Left lung (tissue), 10 donors: ENCODE measurements around the gene KRTAP4-1. TPM values are rescaled to one million over a fixed set of nuclear protein-coding genes. Genes with fewer than 3 reads are reported as not detected.
"Not testable (repeated sequence)": the region's sequence is repeated elsewhere in the genome, so short reads cannot be mapped to it uniquely, and the experiment has no call there.

ENCODE experiments used
- ATAC-seq: fragments of 200-7000 bp; cut with Tn5 transposase; one replicate; pipeline ENCODE4 v1.9.1; 2020; ENCODE audit warnings: moderate library complexity
- DNase-seq, 4 donors: peaks; one replicate each; pipeline ENCODE4 v3.0.0-alpha.2; 2013 to 2020
- H3K27ac ChIP-seq, 2 donors: fragments of 200-600 bp; sonication (generic) in 1 of 2; one replicate each; pipeline versions ENCODE4 v1.5.0 to v1.8.0; 2020 to 2021
- H3K27me3 ChIP-seq, 2 donors: fragments of 200-600 bp; sonication (generic) in 1 of 2; one replicate each; pipeline versions ENCODE4 v1.5.0 to v1.8.0; 2020 to 2021
- H3K36me3 ChIP-seq, 2 donors: fragments of 200-600 bp; sonication (generic) in 1 of 2; one replicate each; pipeline versions ENCODE4 v1.5.0 to v1.8.0; 2020 to 2021
- H3K4me1 ChIP-seq, 2 donors: fragments of 200-600 bp; one replicate each; pipeline ENCODE4 v1.8.0; 2021
- H3K4me3 ChIP-seq, 2 donors: fragments of 200-600 bp; sonication (generic) in 1 of 2; one replicate each; pipeline versions ENCODE4 v1.5.0 to v1.8.0; 2020 to 2021; ENCODE audit warnings: mild to moderate bottlenecking in 1 of 2
- H3K9me3 ChIP-seq, 2 donors: fragments of 200-600 bp; sonication (generic) in 1 of 2; one replicate each; pipeline versions ENCODE4 v1.5.0 to v1.8.0; 2020 to 2021
- intact Hi-C, 2 donors: fragments of 100-400 bp; cut with DNase I; formaldehyde crosslinking; loops; one replicate each; pipeline versions ENCODE4 v1.11.2 to v1.14.2; 2022
- polyA plus RNA-seq, 6 donors: library from polyadenylated mRNA; unstranded; fragments of 120-200 nt; gene quantifications; one replicate each; pipeline ENCODE4 v1.2.1, GENCODE V29; 2013; ENCODE audit not compliant: insufficient read length in 6 of 6
- total RNA-seq, 2 donors: library from RNA; stranded (reverse); fragmentation: NEBNext Ultra II Directional; extraction: Animal tissue kit (Norgen Biotek cat#: 25700); gene quantifications; one replicate each; pipeline ENCODE4 v1.2.1, GENCODE V29; 2021
- TF ChIP-seq, protein P1 (sequence below), 2 donors: fragments of 200-600 bp; sonication (generic) in 1 of 2; IDR thresholded peaks; one replicate each; pipeline versions ENCODE4 v1.5.0 to v1.8.0; 2021; ENCODE audit warnings: antibody characterized with exemption in 2 of 2
- donor health status: DM: no; HTN: yes; CAD: no.
- donor health status: DM: no; HTN: no; CAD: no.

Gene KRTAP4-1
- total and polyA plus RNA-seq, 8 donors = not detected

DNA sequence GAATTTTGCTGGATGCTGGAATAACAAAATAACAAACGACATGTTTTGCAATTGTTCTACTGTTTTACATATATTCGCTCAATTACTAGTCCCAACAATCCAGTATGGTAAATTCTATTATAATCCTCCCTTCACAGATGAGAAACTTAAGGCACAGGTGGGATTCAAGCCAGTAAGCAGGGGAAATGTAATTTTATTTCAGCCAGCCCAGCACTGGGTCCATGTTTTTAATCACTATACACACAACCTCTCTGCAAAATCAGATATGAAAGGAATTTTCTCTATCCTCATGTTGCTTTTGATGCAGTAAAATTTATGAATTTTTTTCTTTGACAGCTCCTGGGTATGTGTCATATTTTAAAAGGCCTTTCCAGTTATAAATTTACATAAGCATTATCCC, 39.5 kb downstream of the KRTAP4-1 start:
- DNase-seq = no peak
- H3K4me3 ChIP-seq = no peak overlapping the region
- H3K9me3 ChIP-seq = peaks cover 0 to 17% of the 10 kb centered on the region in 2 donors
- no peaks in the 10 kb centered on the region for H3K36me3 ChIP-seq
- intact Hi-C loops = no loop called here
- peaks cover 0 to 5% of the 10 kb centered on the region in 2 donors for H3K27me3 ChIP-seq
- TF ChIP-seq, protein P1, sequence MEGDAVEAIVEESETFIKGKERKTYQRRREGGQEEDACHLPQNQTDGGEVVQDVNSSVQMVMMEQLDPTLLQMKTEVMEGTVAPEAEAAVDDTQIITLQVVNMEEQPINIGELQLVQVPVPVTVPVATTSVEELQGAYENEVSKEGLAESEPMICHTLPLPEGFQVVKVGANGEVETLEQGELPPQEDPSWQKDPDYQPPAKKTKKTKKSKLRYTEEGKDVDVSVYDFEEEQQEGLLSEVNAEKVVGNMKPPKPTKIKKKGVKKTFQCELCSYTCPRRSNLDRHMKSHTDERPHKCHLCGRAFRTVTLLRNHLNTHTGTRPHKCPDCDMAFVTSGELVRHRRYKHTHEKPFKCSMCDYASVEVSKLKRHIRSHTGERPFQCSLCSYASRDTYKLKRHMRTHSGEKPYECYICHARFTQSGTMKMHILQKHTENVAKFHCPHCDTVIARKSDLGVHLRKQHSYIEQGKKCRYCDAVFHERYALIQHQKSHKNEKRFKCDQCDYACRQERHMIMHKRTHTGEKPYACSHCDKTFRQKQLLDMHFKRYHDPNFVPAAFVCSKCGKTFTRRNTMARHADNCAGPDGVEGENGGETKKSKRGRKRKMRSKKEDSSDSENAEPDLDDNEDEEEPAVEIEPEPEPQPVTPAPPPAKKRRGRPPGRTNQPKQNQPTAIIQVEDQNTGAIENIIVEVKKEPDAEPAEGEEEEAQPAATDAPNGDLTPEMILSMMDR (IDR thresholded peaks at IDR 0.05) = no peak
- H3K4me1 ChIP-seq = no peaks in the 10 kb centered on the region
- H3K27ac ChIP-seq = no peak overlapping the region
- no peak for ATAC-seq

DNA sequence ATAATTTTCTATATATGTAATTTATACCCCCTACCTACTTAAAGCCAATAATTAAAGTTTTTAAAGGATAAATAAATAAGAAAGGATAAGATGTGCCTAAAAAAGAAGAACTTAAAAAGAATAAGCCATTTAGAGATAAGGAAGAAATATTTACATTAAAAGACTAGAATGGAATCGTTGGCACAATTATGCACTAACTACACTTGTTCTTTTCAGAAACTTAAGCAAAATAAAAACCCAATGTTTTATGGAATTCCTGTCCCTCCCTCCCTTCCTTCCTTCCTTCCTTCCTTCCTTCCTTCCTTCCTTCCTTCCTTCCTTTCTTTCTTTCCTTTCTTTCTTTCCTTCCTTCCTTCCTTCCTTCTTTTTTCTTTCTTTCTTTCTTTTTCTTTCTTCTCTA, 39.9 kb downstream of the KRTAP4-1 start:
- no peaks in the 10 kb centered on the region for H3K36me3 ChIP-seq
- H3K4me1 ChIP-seq = no peaks in the 10 kb centered on the region
- TF ChIP-seq, protein P1 (IDR thresholded peaks at IDR 0.05) = no peak
- H3K27me3 ChIP-seq = peaks cover 0 to 5% of the 10 kb centered on the region in 2 donors
- intact Hi-C loops = no loop called here
- ATAC-seq (no peak), DNase-seq (no peak)
- no peak overlapping the region for H3K27ac ChIP-seq
- peaks cover 0 to 20% of the 10 kb centered on the region in 2 donors for H3K9me3 ChIP-seq
- no peak overlapping the region for H3K4me3 ChIP-seq

DNA sequence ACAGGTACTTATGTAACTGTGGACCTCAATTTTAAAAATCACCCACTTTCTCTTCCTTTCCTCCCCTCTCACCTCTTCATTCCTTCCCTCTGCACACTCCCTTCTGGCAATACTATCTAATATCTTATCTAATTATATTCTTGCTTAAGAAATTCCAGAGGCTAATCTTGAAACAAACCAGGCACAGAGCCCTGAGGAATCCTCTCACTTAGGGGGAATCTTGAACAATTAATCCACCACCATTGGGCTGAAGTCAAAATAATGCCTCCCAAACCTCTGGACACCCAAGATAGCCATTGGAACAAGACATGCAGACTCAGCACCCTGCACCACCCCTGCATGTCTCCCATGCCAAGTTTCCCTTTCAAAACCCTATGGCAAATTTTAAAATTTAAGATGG, 43.4 kb downstream of the KRTAP4-1 start:
- H3K36me3 ChIP-seq = no peaks in the 10 kb centered on the region
- H3K4me1 ChIP-seq = no peaks in the 10 kb centered on the region
- no peak overlapping the region for H3K4me3 ChIP-seq
- no peaks in the 10 kb centered on the region for H3K27me3 ChIP-seq
- no peak for ATAC-seq
- peaks cover 0 to 23% of the 10 kb centered on the region in 2 donors for H3K9me3 ChIP-seq
- no peak for DNase-seq
- H3K27ac ChIP-seq = no peak overlapping the region
- intact Hi-C loops = no loop called here
- TF ChIP-seq, protein P1 (IDR thresholded peaks at IDR 0.05) = no peak

DNA sequence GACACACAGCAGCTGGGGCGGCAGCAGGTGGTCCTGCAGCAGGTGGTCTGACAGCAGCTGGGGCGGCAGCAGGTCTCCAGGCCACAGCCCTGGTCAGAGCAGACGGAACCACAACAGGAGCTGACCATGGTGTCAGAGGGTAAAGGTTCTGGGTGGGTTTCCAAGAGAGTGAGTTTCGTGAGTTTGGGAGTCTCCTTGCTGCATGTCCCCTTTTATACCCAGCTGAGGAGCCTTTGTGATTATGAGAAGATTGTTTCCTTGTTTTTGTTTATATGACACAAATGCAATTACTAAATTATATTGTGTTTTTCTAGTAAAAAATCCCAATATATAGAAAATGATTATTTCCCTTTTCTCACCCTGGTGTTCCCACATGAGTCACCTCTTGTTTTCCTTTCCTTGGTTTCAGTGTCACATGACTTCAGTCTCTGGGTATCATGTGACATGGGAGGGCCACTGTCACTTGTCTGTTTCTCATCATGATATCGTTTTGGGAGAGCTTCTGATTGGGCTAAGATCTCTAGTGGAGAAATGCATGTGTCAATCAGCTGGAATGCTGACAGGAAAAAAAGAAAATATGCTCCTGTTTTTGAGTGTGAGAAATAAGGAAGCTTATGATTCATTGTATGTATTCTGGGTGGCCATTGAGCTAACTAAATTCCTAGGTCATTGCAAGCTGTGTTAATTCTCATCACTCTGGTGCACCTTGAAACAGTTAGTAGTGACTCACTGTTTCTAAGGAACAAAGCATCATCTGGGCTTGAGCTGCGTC, 44.2 kb downstream of the KRTAP4-1 start, which contains the start of gene KRTAP4-6:
Gene KRTAP4-6 (minus strand): TSS at position 185 of the 772 bp plus-strand sequence. CDS start 57 bp downstream, at position 128.
- no peak for DNase-seq
- ATAC-seq = no peak
- Histone ChIP-seq H3K36me3 (no peaks in the 10 kb centered on the region), H3K4me1 (no peaks in the 10 kb centered on the region), H3K4me3 (no peak within 1 kb of the TSS), H3K9me3 (peaks cover 0 to 23% of the 10 kb centered on the region in 2 donors), H3K27ac (no peak within 1 kb of the TSS), H3K27me3 (no peaks in the 10 kb centered on the region)
- TF ChIP-seq, protein P1 (IDR thresholded peaks at IDR 0.05) = no peak
- intact Hi-C loops = no loop called here

DNA sequence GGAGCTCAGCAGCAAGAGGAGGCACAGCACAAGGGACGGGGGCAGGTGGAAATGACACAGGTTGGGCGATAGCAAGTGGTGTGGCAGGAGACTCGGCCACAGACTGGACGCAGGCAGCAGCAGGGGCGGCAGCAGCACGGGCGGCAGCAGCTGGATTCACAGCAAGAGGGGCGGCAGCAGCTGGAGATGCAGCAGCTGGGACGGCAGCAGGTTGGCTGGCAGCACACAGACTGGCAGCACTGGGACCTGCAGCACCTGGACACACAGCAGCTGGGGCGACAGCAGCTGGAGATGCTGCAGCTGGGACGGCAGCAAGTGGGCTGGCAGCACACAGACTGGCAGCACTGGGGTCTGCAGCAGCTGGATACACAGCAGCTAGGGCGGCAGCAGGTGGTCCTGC, 44.8 kb downstream of the KRTAP4-1 start:
- H3K4me3 ChIP-seq, H3K27me3 ChIP-seq, H3K27ac ChIP-seq, H3K4me1 ChIP-seq, intact Hi-C loops, H3K36me3 ChIP-seq, ATAC-seq: not testable (repeated sequence)
- peaks cover 0 to 23% of the 10 kb centered on the region in 2 donors for H3K9me3 ChIP-seq
- peak in 1 of 4 donors; percentile 70 for DNase-seq

Other genes starting within 250 kb of the KRTAP4-1 start
Only the 30 nearest of the 41 such genes appear.
- not detected for gene KRTAP1-5, start 157.7 kb downstream of the KRTAP4-1 start, total RNA-seq
- not detected for gene KRTAP1-5, start 157.7 kb downstream of the KRTAP4-1 start, polyA plus RNA-seq
- gene KRTAP1-4, start 154.7 kb downstream of the KRTAP4-1 start, total RNA-seq = not detected
- not detected for gene KRTAP1-4, start 154.7 kb downstream of the KRTAP4-1 start, polyA plus RNA-seq
- gene KRTAP1-3, start 150.0 kb downstream of the KRTAP4-1 start, total RNA-seq = not detected
- gene KRTAP1-3, start 150.0 kb downstream of the KRTAP4-1 start, polyA plus RNA-seq = not detected
- not detected for gene KRTAP1-1, start 143.5 kb downstream of the KRTAP4-1 start, total RNA-seq
- gene KRTAP1-1, start 143.5 kb downstream of the KRTAP4-1 start, polyA plus RNA-seq = not detected
- not detected for gene KRTAP2-1, start 137.6 kb downstream of the KRTAP4-1 start, total RNA-seq
- gene KRTAP2-1, start 137.6 kb downstream of the KRTAP4-1 start, polyA plus RNA-seq = not detected
- gene KRTAP2-2, start 129.7 kb downstream of the KRTAP4-1 start, total RNA-seq = not detected
- not detected for gene KRTAP2-2, start 129.7 kb downstream of the KRTAP4-1 start, polyA plus RNA-seq
- 1 to 10 TPM in 1 of 2 donors, not detected in 1; 1.2 TPM for gene KRTAP2-3, start 124.8 kb downstream of the KRTAP4-1 start, total RNA-seq
- not detected for gene KRTAP2-3, start 124.8 kb downstream of the KRTAP4-1 start, polyA plus RNA-seq
- gene KRTAP2-4, start 119.0 kb downstream of the KRTAP4-1 start, total RNA-seq = not detected
- not detected for gene KRTAP2-4, start 119.0 kb downstream of the KRTAP4-1 start, polyA plus RNA-seq
- gene KRTAP4-7, start 100.8 kb downstream of the KRTAP4-1 start, total RNA-seq = not detected
- gene KRTAP4-7, start 100.8 kb downstream of the KRTAP4-1 start, polyA plus RNA-seq = not detected
- not detected for gene KRTAP4-8, start 86.8 kb downstream of the KRTAP4-1 start, total RNA-seq
- not detected for gene KRTAP4-8, start 86.8 kb downstream of the KRTAP4-1 start, polyA plus RNA-seq
- gene KRTAP4-16, start 82.7 kb downstream of the KRTAP4-1 start, total RNA-seq = not detected
- gene KRTAP4-16, start 82.7 kb downstream of the KRTAP4-1 start, polyA plus RNA-seq = not detected
- not detected for gene KRTAP4-9, start 79.5 kb downstream of the KRTAP4-1 start, total RNA-seq
- gene KRTAP4-9, start 79.5 kb downstream of the KRTAP4-1 start, polyA plus RNA-seq = not detected
- gene KRTAP4-11, start 66.5 kb downstream of the KRTAP4-1 start, total RNA-seq = not detected
- under 1 TPM in 1 of 6 donors, not detected in 5; 0.23 TPM for gene KRTAP4-11, start 66.5 kb downstream of the KRTAP4-1 start, polyA plus RNA-seq
- gene KRTAP4-12, start 60.7 kb downstream of the KRTAP4-1 start, total RNA-seq = not detected
- gene KRTAP4-12, start 60.7 kb downstream of the KRTAP4-1 start, polyA plus RNA-seq = not detected
- gene KRTAP4-6, start 44.4 kb downstream of the KRTAP4-1 start, total RNA-seq = not detected
- gene KRTAP4-6, start 44.4 kb downstream of the KRTAP4-1 start, polyA plus RNA-seq = not detected
- not detected for gene KRTAP4-5, start 35.1 kb downstream of the KRTAP4-1 start, total RNA-seq
- not detected for gene KRTAP4-5, start 35.1 kb downstream of the KRTAP4-1 start, polyA plus RNA-seq
- not detected for gene KRTAP4-4, start 24.2 kb downstream of the KRTAP4-1 start, total RNA-seq
- gene KRTAP4-4, start 24.2 kb downstream of the KRTAP4-1 start, polyA plus RNA-seq = not detected
- not detected for gene KRTAP4-3, start 16.7 kb downstream of the KRTAP4-1 start, total RNA-seq
- gene KRTAP4-3, start 16.7 kb downstream of the KRTAP4-1 start, polyA plus RNA-seq = not detected
- gene KRTAP4-2, start 6.7 kb downstream of the KRTAP4-1 start, total RNA-seq = not detected
- gene KRTAP4-2, start 6.7 kb downstream of the KRTAP4-1 start, polyA plus RNA-seq = not detected
- gene KRTAP9-1, start 5.0 kb upstream of the KRTAP4-1 start, total RNA-seq = not detected
- gene KRTAP9-1, start 5.0 kb upstream of the KRTAP4-1 start, polyA plus RNA-seq = not detected
- gene KRTAP9-2, start 41.7 kb upstream of the KRTAP4-1 start, total RNA-seq = not detected
- gene KRTAP9-2, start 41.7 kb upstream of the KRTAP4-1 start, polyA plus RNA-seq = not detected
- not detected for gene KRTAP9-3, start 47.5 kb upstream of the KRTAP4-1 start, total RNA-seq
- gene KRTAP9-3, start 47.5 kb upstream of the KRTAP4-1 start, polyA plus RNA-seq = not detected
- gene KRTAP9-8, start 53.1 kb upstream of the KRTAP4-1 start, total RNA-seq = not detected
- gene KRTAP9-8, start 53.1 kb upstream of the KRTAP4-1 start, polyA plus RNA-seq = not detected
- gene KRTAP9-4, start 64.8 kb upstream of the KRTAP4-1 start, total RNA-seq = not detected
- not detected for gene KRTAP9-4, start 64.8 kb upstream of the KRTAP4-1 start, polyA plus RNA-seq
- not detected for gene KRTAP9-9, start 70.5 kb upstream of the KRTAP4-1 start, total RNA-seq
- gene KRTAP9-9, start 70.5 kb upstream of the KRTAP4-1 start, polyA plus RNA-seq = not detected
- not detected for gene KRTAP9-6, start 80.5 kb upstream of the KRTAP4-1 start, total RNA-seq
- under 1 TPM in 3 of 6 donors, not detected in 3; 0.13 to 0.25 (median 0.23) TPM for gene KRTAP9-6, start 80.5 kb upstream of the KRTAP4-1 start, polyA plus RNA-seq
- not detected for gene KRTAP9-7, start 90.8 kb upstream of the KRTAP4-1 start, total RNA-seq
- gene KRTAP9-7, start 90.8 kb upstream of the KRTAP4-1 start, polyA plus RNA-seq = not detected
- gene KRTAP29-1, start 117.9 kb upstream of the KRTAP4-1 start, total RNA-seq = not detected
- not detected for gene KRTAP29-1, start 117.9 kb upstream of the KRTAP4-1 start, polyA plus RNA-seq
- not detected for gene KRTAP16-1, start 124.4 kb upstream of the KRTAP4-1 start, total RNA-seq
- not detected for gene KRTAP16-1, start 124.4 kb upstream of the KRTAP4-1 start, polyA plus RNA-seq
- not detected for gene KRTAP17-1, start 130.8 kb upstream of the KRTAP4-1 start, total RNA-seq
- gene KRTAP17-1, start 130.8 kb upstream of the KRTAP4-1 start, polyA plus RNA-seq = not detected